Common myeloid progenitor, CD34-positive (primary cell): ENCODE results near the gene RAB3B.

ENCODE experiments used
- CTCF ChIA-PET: fragments of 350-600 bp; sonication (Branson Sonifier 250); formaldehyde crosslinking; loops from one replicate; lab custom pipeline; 2021; ENCODE audit warnings: antibody characterized with exemption; lab: Charles Lee
- POLR2A ChIA-PET: fragments of 350-600 bp; sonication (Branson Sonifier 250); formaldehyde crosslinking; loops from one replicate; lab custom pipeline; 2021; ENCODE audit warnings: antibody characterized with exemption; lab: Charles Lee
- DNase-seq, 3 donors: peaks; one replicate each; pipeline versions ENCODE4 v3.0.0 to v3.0.0-alpha.2; 2013
- H3K27ac ChIP-seq, 2 experiments: 1 replicate in 1 of 2; 2 replicates in 1 of 2; pipeline ENCODE4 v1.7.0; 2013; ENCODE audit warnings: inconsistent platforms in 2 of 2, low read length in 2 of 2, mild to moderate bottlenecking in 2 of 2, low read depth in 1 of 2, moderate library complexity in 1 of 2; ENCODE audit not compliant: severe bottlenecking in 2 of 2, insufficient read depth in 1 of 2, poor library complexity in 1 of 2
- H3K27me3 ChIP-seq, 5 experiments: replicated peaks in 2 of 5; 1 replicate in 3 of 5; 2 replicates in 2 of 5; pipeline versions ENCODE4 v1.6.1 to v1.7.0; 2013; ENCODE audit warnings: low read length in 4 of 5, mild to moderate bottlenecking in 2 of 5, moderate library complexity in 2 of 5, inconsistent platforms in 1 of 5; ENCODE audit not compliant: insufficient read depth in 5 of 5, control insufficient read depth in 4 of 5
- H3K36me3 ChIP-seq, 4 experiments: 1 replicate in 2 of 4; 2 replicates in 2 of 4; pipeline versions ENCODE4 v1.6.1 to v1.7.0; 2013; ENCODE audit warnings: low read length in 3 of 4, control low read depth in 1 of 4, mild to moderate bottlenecking in 1 of 4; ENCODE audit not compliant: control insufficient read depth in 4 of 4, insufficient read depth in 4 of 4
- H3K4me1 ChIP-seq, 4 experiments: 1 replicate in 3 of 4; 2 replicates in 1 of 4; pipeline versions ENCODE4 v1.6.1 to v1.7.1; 2013; ENCODE audit warnings: low read length in 3 of 4, mild to moderate bottlenecking in 3 of 4, control low read depth in 1 of 4, inconsistent platforms in 1 of 4, moderate library complexity in 1 of 4; ENCODE audit not compliant: control insufficient read depth in 4 of 4, insufficient read depth in 4 of 4; ENCODE audit errors: control extremely low read depth in 1 of 4
- H3K4me3 ChIP-seq, 7 experiments: 1 replicate in 4 of 7; 2 replicates in 3 of 7; pipeline versions ENCODE4 v1.5.1 to v1.7.0; 2013; ENCODE audit warnings: mild to moderate bottlenecking in 7 of 7, low read length in 6 of 7, moderate library complexity in 6 of 7, inconsistent platforms in 2 of 7, low read depth in 2 of 7, control low read depth in 1 of 7; ENCODE audit not compliant: insufficient read depth in 4 of 7, control insufficient read depth in 1 of 7; ENCODE audit errors: extremely low read depth in 1 of 7
- H3K9me3 ChIP-seq, 5 experiments: 1 replicate in 4 of 5; 2 replicates in 1 of 5; pipeline versions ENCODE4 v1.6.1 to v1.7.1; 2013; ENCODE audit warnings: low read length in 4 of 5, mild to moderate bottlenecking in 2 of 5, inconsistent platforms in 1 of 5, low read depth in 1 of 5, moderate library complexity in 1 of 5; ENCODE audit not compliant: control insufficient read depth in 4 of 5, insufficient read depth in 2 of 5; ENCODE audit errors: control extremely low read depth in 1 of 5
- WGBS: methylation state at CpG from one replicate; pipeline ENCODE4 v1.1.5; 2013; ENCODE audit not compliant: insufficient coverage; 5-methylcytosine and 5-hydroxymethylcytosine counted together

The RAB3B gene

GRCh38 chr1:51937112-51937511 lies 53.4 kb downstream of the RAB3B start:
- no peak overlapping the region for H3K4me3 ChIP-seq
- H3K27ac ChIP-seq, result no peak overlapping the region
- peaks cover 0 to 8% (median 0%) of the 10 kb centered on the region in 5 experiments for H3K27me3 ChIP-seq
- H3K4me1 ChIP-seq, result no peaks in the 10 kb centered on the region
- ChIA-PET POLR2A (no interaction called here), CTCF (no interaction called here)
- peaks cover 0 to 14% (median 11%) of the 10 kb centered on the region in 5 experiments for H3K9me3 ChIP-seq
- no peaks in the 10 kb centered on the region for H3K36me3 ChIP-seq
- 100% methylated on average over 2 of the region's 4 CpGs for WGBS
- no peak for DNase-seq

- Histone ChIP-seq H3K4me1 (no peaks in the 10 kb centered on the region), H3K27me3 (peaks cover 0 to 8% (median 0%) of the 10 kb centered on the region in 5 experiments), H3K36me3 (no peaks in the 10 kb centered on the region), H3K27ac (no peak overlapping the region), H3K4me3 (no peak overlapping the region), H3K9me3 (peaks cover 0 to 9% (median 7%) of the 10 kb centered on the region in 5 experiments)
- POLR2A ChIA-PET, result no interaction called here
- WGBS, result 93% methylated on average over 3 of the region's 4 CpGs
- CTCF ChIA-PET, result no interaction called here
- DNase-seq, result no peak
Observed at GRCh38 chr1:51936531-51936930, 54.0 kb downstream of the RAB3B start.

DNA sequence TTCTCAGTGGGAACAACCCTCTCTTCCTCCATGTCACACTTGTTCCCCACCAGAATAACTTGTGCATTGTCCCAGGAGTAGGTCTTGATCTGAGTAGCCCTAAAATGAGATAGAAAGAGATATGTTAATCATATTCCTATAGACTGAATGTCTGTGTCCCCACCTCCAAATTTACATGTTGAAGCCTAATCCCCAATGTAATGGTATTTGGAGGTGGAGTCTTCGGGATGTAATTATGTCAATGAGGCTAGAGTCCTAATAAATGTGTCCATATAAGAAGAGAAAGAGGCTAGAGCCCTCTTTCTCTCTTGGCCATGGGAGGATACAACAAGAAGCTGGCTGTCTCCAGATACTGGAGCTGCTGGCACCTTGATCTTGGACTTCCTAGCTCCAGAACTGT lies 57.2 kb downstream of the RAB3B start:
- ChIA-PET POLR2A (no interaction called here), CTCF (no interaction called here)
- no peak for DNase-seq
- WGBS, result 100% methylated on average over 1 of the region's 1 CpG
- Histone ChIP-seq H3K27me3 (peaks cover 0 to 14% (median 2%) of the 10 kb centered on the region in 5 experiments), H3K27ac (no peak overlapping the region), H3K36me3 (no peaks in the 10 kb centered on the region), H3K4me1 (no peaks in the 10 kb centered on the region), H3K4me3 (no peak overlapping the region), H3K9me3 (no peaks in the 10 kb centered on the region)

DNA sequence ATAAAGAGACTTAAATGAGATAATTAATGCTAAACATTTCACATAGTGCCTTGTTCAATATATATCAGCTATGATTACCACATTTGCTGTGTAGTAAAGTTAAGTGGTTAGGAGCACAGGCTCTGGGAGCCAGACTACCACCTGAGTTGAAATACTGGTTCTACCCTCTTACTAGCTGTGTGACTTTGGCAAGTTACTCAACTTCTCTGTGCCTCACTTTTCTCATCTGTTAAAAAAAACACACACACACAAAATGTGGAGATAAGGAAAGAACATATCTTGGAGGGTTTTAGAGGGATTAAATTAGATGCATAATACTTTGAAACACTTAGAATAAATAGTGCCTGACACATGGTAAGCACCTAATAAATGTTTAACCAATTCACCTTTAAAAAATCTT lies 60.2 kb downstream of the RAB3B start:
- Histone ChIP-seq H3K36me3 (no peaks in the 10 kb centered on the region), H3K27me3 (peaks cover 0 to 15% (median 4%) of the 10 kb centered on the region in 5 experiments), H3K9me3 (no peaks in the 10 kb centered on the region), H3K27ac (no peak overlapping the region), H3K4me3 (no peak overlapping the region), H3K4me1 (no peaks in the 10 kb centered on the region)
- POLR2A ChIA-PET, result no interaction called here
- DNase-seq, result no peak
- CTCF ChIA-PET, result interaction anchor here (0.8 to 1.2 kb wide), 2 partner anchors 11 to 582 kb away, joined by 3 read pairs; no protein-coding TSS in a partner anchor

DNA sequence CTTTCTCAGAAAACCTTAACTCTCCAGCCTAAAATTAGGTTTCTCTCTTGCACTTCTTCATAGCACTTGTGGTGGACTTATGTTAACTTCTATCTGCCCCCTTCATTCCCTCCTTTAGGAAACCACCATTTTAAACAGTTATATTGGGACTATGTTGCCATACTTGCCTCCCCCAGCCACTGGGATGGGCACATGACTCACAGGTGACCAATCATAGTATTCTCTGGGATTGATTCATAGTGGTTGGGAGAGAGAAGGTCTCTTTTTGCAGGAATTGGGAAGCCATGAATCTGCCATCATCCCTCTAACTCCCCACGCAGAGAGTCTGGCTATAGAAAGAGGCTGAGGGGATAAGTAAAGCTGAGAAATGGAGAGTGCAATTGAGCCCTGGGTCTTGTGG lies 61.6 kb downstream of the RAB3B start:
- ChIA-PET CTCF (no interaction called here), POLR2A (no interaction called here)
- WGBS, result no CpG with 5 or more reads among the region's 1 CpG
- Histone ChIP-seq H3K27ac (no peak overlapping the region), H3K36me3 (no peaks in the 10 kb centered on the region), H3K27me3 (peaks cover 0 to 12% (median 6%) of the 10 kb centered on the region in 5 experiments), H3K9me3 (no peaks in the 10 kb centered on the region), H3K4me3 (no peak overlapping the region), H3K4me1 (no peaks in the 10 kb centered on the region)
- no peak for DNase-seq

DNA sequence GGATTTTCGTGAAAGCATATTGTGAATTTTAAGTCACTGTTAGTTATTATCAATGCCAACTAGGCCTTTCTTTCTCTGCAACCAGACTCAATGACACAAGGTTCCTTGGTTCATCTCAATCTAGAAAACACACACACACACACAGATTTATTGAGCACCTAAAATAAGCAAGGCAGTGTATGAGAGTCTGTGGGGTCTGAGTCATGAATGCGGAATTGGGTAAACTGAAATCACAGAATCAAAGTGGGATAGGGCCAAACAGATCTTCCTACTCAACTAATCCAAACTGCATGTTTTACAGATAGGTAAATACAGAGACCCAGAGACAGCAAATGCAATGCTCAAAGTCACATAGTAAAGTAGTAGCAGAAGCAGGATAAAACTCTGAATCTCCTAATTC lies 63.5 kb downstream of the RAB3B start:
- ChIA-PET POLR2A (no interaction called here), CTCF (no interaction called here)
- no peaks in the 10 kb centered on the region for H3K4me1 ChIP-seq
- DNase-seq, result no peak
- no CpG with 5 or more reads among the region's 2 CpGs for WGBS
- no peaks in the 10 kb centered on the region for H3K36me3 ChIP-seq
- H3K27ac ChIP-seq, result no peak overlapping the region
- H3K9me3 ChIP-seq, result no peaks in the 10 kb centered on the region
- peaks cover 0 to 12% (median 6%) of the 10 kb centered on the region in 5 experiments for H3K27me3 ChIP-seq
- no peak overlapping the region for H3K4me3 ChIP-seq

GRCh38 chr1:51926171-51926812 lies 64.2 kb downstream of the RAB3B start:
- H3K27me3 ChIP-seq, result peaks cover 0 to 12% (median 6%) of the 10 kb centered on the region in 5 experiments
- H3K36me3 ChIP-seq, result no peaks in the 10 kb centered on the region
- H3K4me1 ChIP-seq, result no peaks in the 10 kb centered on the region
- 91% methylated on average over 5 of the region's 5 CpGs for WGBS
- DNase-seq, result peak in 2 of 3 donors; percentile 38 to 43
- no peak overlapping the region for H3K27ac ChIP-seq
- ChIA-PET CTCF (interaction anchor here (1.0 to 2.0 kb wide), 4 partner anchors 20 to 73 kb away, joined by 3 to 5 read pairs (median 4); no protein-coding TSS in a partner anchor), POLR2A (no interaction called here)
- H3K4me3 ChIP-seq, result no peak overlapping the region
- H3K9me3 ChIP-seq, result no peaks in the 10 kb centered on the region
